GM12878 (cell line): Measurements from ENCODE around the gene CIDEA. TPM values are rescaled to one million over a fixed set of nuclear protein-coding genes. Genes with fewer than 3 reads are reported as not detected.
A peak's percentile ranks its signal among the peaks of the same experiment; 100 is the strongest.

Source experiments
- ATAC-seq: fragments of 200-7000 bp; cut with Tn5 transposase; 3 replicates; pipeline ENCODE4 v1.9.1; 2020; ENCODE audit warnings: mild to moderate bottlenecking, moderate library complexity
- BruUV-seq: library from RNA; stranded (reverse); fragments of 400-500 nt; replicated peaks from 2 replicates; lab custom pipeline; 2021; lab: Mats Ljungman, UMichigan
- CTCF ChIA-PET: fragments of 300-600 bp; sonication (Branson Sonifier 250); formaldehyde crosslinking; extraction: SDS; loops from one replicate; lab custom pipeline; 2021; ENCODE audit warnings: inconsistent platforms; lab: Yijun Ruan, JAX
- POLR2A ChIA-PET: fragments of 350-600 bp; formaldehyde crosslinking; extraction: SDS; loops from one replicate; lab custom pipeline; 2021; ENCODE audit warnings: inconsistent platforms; lab: Charles Lee
- RAD21 ChIA-PET: fragments of 300-600 bp; sonication (Branson Sonifier 250); formaldehyde crosslinking; loops from one replicate; lab custom pipeline; 2023; ENCODE audit warnings: antibody characterized with exemption; ENCODE audit not compliant: unreplicated experiment; lab: Charles Lee
- SMC1A ChIA-PET: fragments of 300-600 bp; sonication (Branson Sonifier 250); formaldehyde crosslinking; loops from one replicate; lab custom pipeline; 2023; ENCODE audit not compliant: unreplicated experiment, uncharacterized antibody; lab: Charles Lee
- DNase-seq: peaks from one replicate; pipeline ENCODE4 v3.0.0-alpha.2; 2011; ENCODE audit warnings: low read depth, low spot score
- FAIRE-seq: peaks from 3 replicates; lab custom pipeline; 2011; peaks lifted over from hg19 to GRCh38; lab: Jason Lieb, UNC
- H2AFZ ChIP-seq: 2 replicates; pipeline ENCODE4 v1.6.0; 2011; ENCODE audit warnings: low read depth, low read length, control low read depth; ENCODE audit not compliant: control insufficient read depth
- H3K27ac ChIP-seq: 2 replicates; pipeline ENCODE4 v1.5.1; 2011; ENCODE audit warnings: control low read depth; ENCODE audit not compliant: control insufficient read depth, insufficient read depth
- H3K27me3 ChIP-seq, 2 experiments: replicated peaks in 1 of 2; 2 replicates each; pipeline versions ENCODE4 v1.6.0 to v1.6.1; 2011; ENCODE audit warnings: low read length in 1 of 2; ENCODE audit not compliant: control insufficient read depth in 2 of 2, insufficient read depth in 2 of 2
- H3K36me3 ChIP-seq, 2 experiments: 2 replicates each; pipeline ENCODE4 v1.5.1; 2011; ENCODE audit warnings: low read length in 1 of 2; ENCODE audit not compliant: control insufficient read depth in 2 of 2, insufficient read depth in 2 of 2
- H3K4me1 ChIP-seq: 2 replicates; pipeline ENCODE4 v1.6.1; 2011; ENCODE audit warnings: mild to moderate bottlenecking, low read length, moderate library complexity, mixed read lengths; ENCODE audit not compliant: control insufficient read depth, insufficient read depth
- H3K4me2 ChIP-seq: 2 replicates; pipeline ENCODE4 v1.6.0; 2011; ENCODE audit warnings: control low read depth; ENCODE audit not compliant: control insufficient read depth, insufficient read depth
- H3K4me3 ChIP-seq: fragments of 200-600 bp; sonication (generic); 2 replicates; pipeline ENCODE4 v1.5.1; 2016
- H3K79me2 ChIP-seq: 2 replicates; pipeline ENCODE4 v1.6.0; 2011; ENCODE audit warnings: low read length; ENCODE audit not compliant: control insufficient read depth, insufficient read depth
- H3K9ac ChIP-seq: 2 replicates; pipeline ENCODE4 v1.8.0; 2011; ENCODE audit warnings: low read length, control low read depth, mixed read lengths; ENCODE audit not compliant: control insufficient read depth, insufficient read depth
- H3K9me3 ChIP-seq: replicated peaks from 3 replicates; pipeline ENCODE4 v1.5.1; 2011; ENCODE audit warnings: mild to moderate bottlenecking, low read length; ENCODE audit not compliant: control insufficient read depth, insufficient read depth
- H4K20me1 ChIP-seq: 2 replicates; pipeline ENCODE4 v1.6.0; 2011; ENCODE audit not compliant: control insufficient read depth, insufficient read depth
- CTCF ChIP-seq, 3 experiments: IDR thresholded peaks in 2 of 3; conservative IDR thresholded peaks in 1 of 3; 2 replicates each; pipeline ENCODE4 v1.5.1; 2011; ENCODE audit warnings: low read depth in 3 of 3, low read length in 3 of 3, mild to moderate bottlenecking in 3 of 3, control low read depth in 2 of 3, moderate library complexity in 2 of 3, inconsistent platforms in 1 of 3, mixed read lengths in 1 of 3; ENCODE audit not compliant: control insufficient read depth in 2 of 3, insufficient read depth in 1 of 3; ENCODE audit errors: extremely low read depth in 1 of 3
- HSF1 ChIP-seq: fragments of 150-350 bp; IDR thresholded peaks from 2 replicates; pipeline ENCODE4 v1.6.1; 2014; ENCODE audit warnings: mild to moderate bottlenecking, low read depth, low read length
- MEF2B ChIP-seq: fragments of 450-650 bp; IDR thresholded peaks from 2 replicates; pipeline ENCODE4 v1.6.1; 2018; ENCODE audit warnings: mild to moderate bottlenecking, moderate library complexity; ENCODE audit not compliant: partially characterized antibody, poor library complexity, severe bottlenecking
- SUPT20H ChIP-seq: IDR thresholded peaks from 2 replicates; pipeline ENCODE4 v1.6.1; 2011; ENCODE audit warnings: low read depth, mild to moderate bottlenecking, low read length, moderate library complexity, borderline replicate concordance; ENCODE audit not compliant: control insufficient read depth
- WRNIP1 ChIP-seq: IDR thresholded peaks from 2 replicates; pipeline ENCODE4 v1.6.1; 2011; ENCODE audit warnings: low read depth, low read length, improper control_type of control experiment, borderline replicate concordance
- WGBS: methylation state at CpG from one replicate; pipeline ENCODE4 v1.1.6; 2016; ENCODE audit warnings: low lambda C conversion rate; ENCODE audit not compliant: insufficient replicate concordance, insufficient coverage; ENCODE audit errors: missing lambda C conversion rate; 5-methylcytosine and 5-hydroxymethylcytosine counted together
- in situ Hi-C: fragments of 300-500 bp; cut with MboI; formaldehyde crosslinking; loops from 9 replicates; pipeline ENCODE4 v1.14.3; 2018; ENCODE audit warnings: mixed read lengths
- intact Hi-C: fragments of 100-400 bp; cut with micrococcal nuclease; formaldehyde crosslinking; loops from one replicate; pipeline ENCODE4 v1.14.2; 2022; ENCODE audit not compliant: unreplicated experiment
- polyA plus RNA-seq, 11 experiments: library from polyadenylated mRNA; depleted of rRNA in 4 of 11; unstranded in 6 of 11; stranded (reverse) in 5 of 11; fragments of >200 nt; fragmentation: Nextera tagmentation in 4 of 11; fragmentation: Illumina TruSeq in 1 of 11; extraction: Ambion mirVana in 4 of 11; extraction: Trizol in 1 of 11; gene quantifications; 1 replicate in 1 of 11; 2 replicates in 10 of 11; pipeline versions ENCODE4 v1.2.1 to v1.2.3, GENCODE V29; 2011 to 2016; ENCODE audit warnings: inconsistent platforms in 2 of 11, missing spikeins in 2 of 11, low read depth in 1 of 11
- total RNA-seq, 4 experiments: library from RNA; depleted of rRNA in 3 of 4; stranded (reverse); fragments of >200 nt in 3 of 4; fragmentation: Illumina TruSeq in 1 of 4; extraction: Trizol in 1 of 4; gene quantifications; 2 replicates each; pipeline versions ENCODE4 v1.2.1 to v1.2.3, GENCODE V29; 2013 to 2021

The CIDEA gene
- total and polyA plus RNA-seq, 10 of the 15 experiments (the other 5 are each of a cell fraction or from before 2014, with no cell fraction given) = not detected

DNA sequence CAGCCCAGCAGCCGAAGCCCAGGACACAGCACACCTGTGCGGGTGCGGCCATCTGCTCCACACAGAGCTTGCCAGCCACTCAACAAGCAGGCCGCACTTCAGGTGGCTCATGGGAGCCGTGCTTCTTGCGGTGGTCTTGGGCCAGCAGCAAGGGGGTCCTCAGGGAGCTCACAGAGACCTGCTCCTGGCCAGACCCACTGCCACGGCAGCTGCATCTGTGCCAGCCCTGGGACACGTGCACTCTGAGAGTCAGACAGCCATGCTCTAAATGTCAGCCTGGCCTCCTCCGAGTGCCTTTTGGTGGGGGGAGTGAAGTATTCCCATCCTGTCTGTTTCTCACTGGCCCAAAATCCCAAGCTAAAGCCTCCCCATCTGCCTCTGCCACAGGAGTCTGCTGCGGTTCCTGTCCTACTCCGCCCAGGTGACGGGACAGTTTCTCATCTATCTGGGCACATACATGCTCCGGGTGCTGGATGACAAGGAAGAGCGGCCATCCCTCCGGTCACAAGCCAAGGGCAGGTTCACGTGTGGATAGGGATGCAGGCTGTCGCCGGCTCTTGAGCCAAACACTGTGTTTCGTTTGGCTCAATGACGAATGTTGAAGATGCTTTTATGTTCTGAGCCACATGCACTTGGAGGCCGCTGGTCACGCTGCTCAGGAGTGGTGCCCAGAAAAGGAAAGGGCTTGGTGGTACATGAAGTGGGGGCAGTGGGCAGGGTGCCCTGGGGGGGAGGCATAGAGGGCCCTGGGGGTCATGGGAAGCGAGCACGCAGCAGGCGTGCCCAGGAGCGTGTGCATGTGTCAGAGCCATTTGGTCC, 22.8 kb downstream of the CIDEA start:
- ATAC-seq = no peak
- TF ChIP-seq MEF2B (no peak), WRNIP1 (no peak), SUPT20H (no peak)
- RAD21 ChIA-PET = no interaction called here

DNA sequence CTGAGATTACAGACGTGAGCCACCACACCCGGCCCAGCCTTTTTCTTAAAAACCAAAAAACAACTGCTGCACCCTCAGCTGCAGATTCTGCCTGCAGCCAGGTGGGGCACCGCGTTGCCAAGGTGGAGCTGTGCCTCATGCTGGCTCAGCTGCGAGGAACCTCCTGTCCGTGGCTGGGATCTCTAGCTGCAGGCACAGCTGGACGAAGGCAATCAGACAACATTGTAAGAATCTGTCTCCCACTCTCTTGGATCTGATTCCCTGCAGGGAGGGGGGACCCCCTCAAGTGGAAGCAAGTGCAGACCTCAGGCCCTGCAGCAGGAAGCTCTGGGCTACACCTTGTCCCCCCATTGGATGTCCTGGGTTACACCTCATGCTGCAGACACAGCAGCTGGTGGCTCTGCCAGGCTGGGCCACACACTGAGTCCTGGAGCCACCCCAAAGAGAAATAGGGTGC, 24.1 kb downstream of the CIDEA start:
- DNase-seq (no peak), FAIRE-seq (no peak), ATAC-seq (0 out of 3 replicates have a peak, but pooled peaks have one; percentile 30)
- TF ChIP-seq HSF1 (no peak), CTCF (IDR thresholded peaks at IDR 0.05 in 2 of 3, conservative IDR thresholded peaks at IDR 0.05 in 1 of 3; ENCODE audit: control insufficient read depth in 2 of 3, extremely low read depth in 1 of 3, insufficient read depth in 1 of 3, low read depth in 3 of 3, low read length in 3 of 3) (peak in 1 of 3 experiments; percentile 9; a peak in 1 of 6 replicates)
- Histone ChIP-seq H3K4me3 (no peak overlapping the region), H3K4me2 (no peak overlapping the region), H3K27ac (no peak overlapping the region), H3K4me1 (no peaks in the 10 kb centered on the region), H3K9me3 (no peaks in the 10 kb centered on the region), H3K79me2 (no peaks in the 10 kb centered on the region), H3K9ac (no peak overlapping the region), H4K20me1 (no peaks in the 10 kb centered on the region), H2AFZ (no peak overlapping the region), H3K27me3 (no peaks in the 10 kb centered on the region; a peak in 1 of 4 replicates), H3K36me3 (no peaks in the 10 kb centered on the region)
- BruUV-seq = no TSS peak
- ChIA-PET CTCF (interaction anchor here (0.7 kb wide), 1 partner anchor 113 kb away, joined by 4 read pairs; no protein-coding TSS in a partner anchor), POLR2A (interaction anchor here (0.7 kb wide), 1 partner anchor 183 kb away, joined by 7 read pairs; no protein-coding TSS in a partner anchor), SMC1A (interaction anchor here (1.0 kb wide), 1 partner anchor 95 kb away, joined by 3 read pairs; no protein-coding TSS in a partner anchor), RAD21 (no interaction called here)
- intact Hi-C loops (no loop called here), in situ Hi-C loops (no loop called here)
- WGBS = 35% methylated on average over 7 of the region's 7 CpGs

More for the DNA sequence above, 22.8 kb downstream of the CIDEA start:
- no peaks in the 10 kb centered on the region for H3K4me1 ChIP-seq
- SMC1A ChIA-PET = no interaction called here
- CTCF ChIA-PET = no interaction called here
- WGBS = 70% methylated on average over 25 of the region's 26 CpGs
- FAIRE-seq (no peak), DNase-seq (no peak)
- no peaks in the 10 kb centered on the region for H3K36me3 ChIP-seq
- intact Hi-C loops = no loop called here
- no peaks in the 10 kb centered on the region for H3K9me3 ChIP-seq
- H3K79me2 ChIP-seq = no peaks in the 10 kb centered on the region
- no peak overlapping the region for H2AFZ ChIP-seq
- no peaks in the 10 kb centered on the region; a peak in 1 of 4 replicates for H3K27me3 ChIP-seq
- no peak overlapping the region for H3K4me3 ChIP-seq
- no peak overlapping the region for H3K4me2 ChIP-seq
- H3K9ac ChIP-seq = no peak overlapping the region
- POLR2A ChIA-PET = no interaction called here
- no peaks in the 10 kb centered on the region for H4K20me1 ChIP-seq
- in situ Hi-C loops = no loop called here
- no peak overlapping the region for H3K27ac ChIP-seq
- no TSS peak for BruUV-seq
